Breast epithelium (tissue), 3 donors: ENCODE data around the gene COL23A1.

ENCODE experiments used
- POLR2A ChIP-seq: fragments of 450-650 bp; IDR thresholded peaks from one replicate; pipeline ENCODE4 v1.6.1; 2016; ENCODE audit warnings: antibody characterized with exemption, mild to moderate bottlenecking, moderate library complexity
- POLR2AphosphoS5 ChIP-seq, 3 donors: sonication (generic); formaldehyde crosslinking; IDR thresholded peaks; one replicate each; pipeline ENCODE4 v1.6.1; 2017; ENCODE audit warnings: antibody characterized with exemption in 3 of 3
- TF ChIP-seq, protein P1 (sequence below), 3 donors: fragments of 450-650 bp; IDR thresholded peaks; one replicate each; pipeline ENCODE4 v1.5.1; 2016 to 2017; ENCODE audit warnings: antibody characterized with exemption in 3 of 3, mild to moderate bottlenecking in 3 of 3, moderate library complexity in 3 of 3

DNA sequence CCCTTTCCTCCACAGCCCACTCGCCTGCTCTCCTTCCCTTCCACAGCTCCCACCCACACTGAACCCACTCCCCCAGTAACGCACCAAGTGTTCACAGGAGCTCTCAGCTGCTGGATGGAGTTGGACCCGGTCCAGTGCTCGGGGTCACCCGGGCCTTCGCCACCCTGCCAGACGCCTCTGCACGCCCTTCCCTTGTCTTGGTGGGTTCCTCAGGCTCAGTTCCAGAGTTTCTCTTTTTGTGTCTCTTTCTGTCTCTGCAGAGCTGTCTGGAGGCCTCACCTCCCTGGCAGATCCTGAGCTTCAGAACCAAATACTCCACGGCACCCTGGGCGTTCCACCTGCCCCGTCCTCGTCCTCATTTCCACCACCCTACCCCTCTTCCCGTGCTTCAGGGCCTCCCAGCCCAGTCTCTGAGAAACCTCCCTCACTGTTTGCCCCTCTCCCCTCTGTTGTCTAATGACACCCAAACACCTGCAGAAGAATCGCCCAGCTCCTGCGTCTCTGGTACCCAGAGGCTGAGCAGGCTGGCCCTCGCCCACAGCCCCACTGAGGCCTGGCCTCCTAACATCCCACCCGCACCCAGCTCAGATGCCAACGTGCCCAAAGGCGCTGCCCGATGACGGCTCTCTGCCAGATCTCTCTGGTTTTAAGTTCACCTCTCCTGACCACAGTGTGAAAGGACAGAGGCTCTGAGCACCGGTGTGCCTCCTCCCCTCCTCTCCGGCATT lies 74.3 kb downstream of the COL23A1 start:
- TF ChIP-seq POLR2A, result no peak
- TF ChIP-seq, protein P1, sequence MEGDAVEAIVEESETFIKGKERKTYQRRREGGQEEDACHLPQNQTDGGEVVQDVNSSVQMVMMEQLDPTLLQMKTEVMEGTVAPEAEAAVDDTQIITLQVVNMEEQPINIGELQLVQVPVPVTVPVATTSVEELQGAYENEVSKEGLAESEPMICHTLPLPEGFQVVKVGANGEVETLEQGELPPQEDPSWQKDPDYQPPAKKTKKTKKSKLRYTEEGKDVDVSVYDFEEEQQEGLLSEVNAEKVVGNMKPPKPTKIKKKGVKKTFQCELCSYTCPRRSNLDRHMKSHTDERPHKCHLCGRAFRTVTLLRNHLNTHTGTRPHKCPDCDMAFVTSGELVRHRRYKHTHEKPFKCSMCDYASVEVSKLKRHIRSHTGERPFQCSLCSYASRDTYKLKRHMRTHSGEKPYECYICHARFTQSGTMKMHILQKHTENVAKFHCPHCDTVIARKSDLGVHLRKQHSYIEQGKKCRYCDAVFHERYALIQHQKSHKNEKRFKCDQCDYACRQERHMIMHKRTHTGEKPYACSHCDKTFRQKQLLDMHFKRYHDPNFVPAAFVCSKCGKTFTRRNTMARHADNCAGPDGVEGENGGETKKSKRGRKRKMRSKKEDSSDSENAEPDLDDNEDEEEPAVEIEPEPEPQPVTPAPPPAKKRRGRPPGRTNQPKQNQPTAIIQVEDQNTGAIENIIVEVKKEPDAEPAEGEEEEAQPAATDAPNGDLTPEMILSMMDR (IDR thresholded peaks at IDR 0.05), result no peak
- no peak for TF ChIP-seq POLR2AphosphoS5 (IDR thresholded peaks at IDR 0.05)
